GM19468 (cell line): ENCODE results near the gene PRKCH.

Experiments
- ATAC-seq: cut with Tn5 transposase; IDR thresholded peaks from one replicate; pipeline ENCODE4 v1.9.1; 2021; ENCODE audit warnings: mild to moderate bottlenecking, moderate library complexity, moderate number of reproducible peaks; ENCODE audit not compliant: unreplicated experiment; ENCODE audit errors: extremely low read depth

PRKCH gene

GRCh38 chr14:61334197-61334701 is 12.9 kb downstream of the PRKCH start:
- no peak for ATAC-seq

GRCh38 chr14:61335049-61335448 is 13.7 kb downstream of the PRKCH start:
- ATAC-seq, result no peak

- ATAC-seq, result no peak
These were observed 14.4 kb downstream of the PRKCH start for GRCh38 chr14:61335671-61336275.

GRCh38 chr14:61337893-61338292 is 16.5 kb downstream of the PRKCH start:
- ATAC-seq, result no peak

GRCh38 chr14:61338457-61338856 is 17.1 kb downstream of the PRKCH start:
- no peak for ATAC-seq

GRCh38 chr14:61341275-61342206 is 20.2 kb downstream of the PRKCH start:
- ATAC-seq, result no peak

GRCh38 chr14:61342486-61342885 is 21.1 kb downstream of the PRKCH start:
- no peak for ATAC-seq

GRCh38 chr14:61342932-61343331 is 21.6 kb downstream of the PRKCH start:
- no peak for ATAC-seq

GRCh38 chr14:61343471-61343870 is 22.1 kb downstream of the PRKCH start:
- no peak for ATAC-seq

- no peak for ATAC-seq
These were observed 22.6 kb downstream of the PRKCH start for GRCh38 chr14:61343991-61344405.

GRCh38 chr14:61344437-61345150 is 23.2 kb downstream of the PRKCH start:
- ATAC-seq, result no peak

GRCh38 chr14:61345151-61345482 is 23.7 kb downstream of the PRKCH start:
- ATAC-seq, result no peak

- no peak for ATAC-seq
These were observed 24.8 kb downstream of the PRKCH start for GRCh38 chr14:61346221-61346620.

GRCh38 chr14:61346793-61347192 is 25.4 kb downstream of the PRKCH start:
- no peak for ATAC-seq

- ATAC-seq, result no peak
These were observed 26.6 kb downstream of the PRKCH start for GRCh38 chr14:61347826-61348443.

GRCh38 chr14:61350427-61351270 is 29.3 kb downstream of the PRKCH start:
- no peak for ATAC-seq

GRCh38 chr14:61351477-61351876 is 30.1 kb downstream of the PRKCH start:
- no peak for ATAC-seq

- ATAC-seq, result no peak
These were observed 34.5 kb downstream of the PRKCH start for GRCh38 chr14:61355892-61356325.

GRCh38 chr14:61357123-61357522 is 35.7 kb downstream of the PRKCH start:
- no peak for ATAC-seq
